ENCODE data around the gene CPTP.
"Not testable (repeated sequence)": the region's sequence is repeated elsewhere in the genome, so short reads cannot be mapped to it uniquely, and the experiment has no call there.

The CPTP gene

DNA sequence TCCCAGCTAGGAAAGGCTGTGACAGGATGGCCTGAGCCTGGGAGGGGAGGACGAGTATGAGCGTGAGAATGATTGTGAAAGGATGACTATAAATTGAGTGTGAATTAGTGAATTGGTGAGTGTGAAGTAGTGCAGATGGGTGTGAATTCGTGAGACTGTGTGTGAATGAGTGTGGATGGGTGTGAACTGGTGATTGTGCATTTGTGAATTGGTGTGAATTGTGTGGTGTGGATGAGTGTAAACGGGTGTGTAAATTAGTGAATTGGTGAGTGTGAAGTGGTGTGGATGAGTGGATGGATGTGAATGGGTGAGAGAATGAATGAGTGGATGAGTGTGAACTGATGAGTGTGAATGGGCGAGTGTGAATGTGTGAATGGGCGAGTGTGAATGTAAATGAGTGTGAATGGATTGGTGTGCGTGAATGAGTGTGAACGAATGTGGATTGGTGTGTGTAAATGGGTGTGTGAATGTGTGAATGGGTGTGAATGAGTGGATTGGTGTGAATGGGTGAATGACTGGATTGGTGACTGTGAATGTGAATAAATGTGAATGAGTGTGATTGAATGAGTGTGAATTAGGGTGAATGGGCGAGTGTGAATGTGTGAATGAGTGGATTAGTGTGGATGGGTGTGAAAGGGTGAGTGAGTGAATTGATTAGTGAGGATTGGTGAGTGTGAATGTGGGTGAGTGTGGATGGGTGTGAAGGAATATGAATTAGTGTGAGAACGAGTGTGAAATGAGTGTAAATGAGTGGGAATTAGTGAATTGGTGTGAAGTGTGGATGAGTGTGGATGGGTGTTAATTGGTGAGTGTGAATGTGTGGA, 41.5 kb downstream of the CPTP start:
- TF ChIP-seq, protein P1, sequence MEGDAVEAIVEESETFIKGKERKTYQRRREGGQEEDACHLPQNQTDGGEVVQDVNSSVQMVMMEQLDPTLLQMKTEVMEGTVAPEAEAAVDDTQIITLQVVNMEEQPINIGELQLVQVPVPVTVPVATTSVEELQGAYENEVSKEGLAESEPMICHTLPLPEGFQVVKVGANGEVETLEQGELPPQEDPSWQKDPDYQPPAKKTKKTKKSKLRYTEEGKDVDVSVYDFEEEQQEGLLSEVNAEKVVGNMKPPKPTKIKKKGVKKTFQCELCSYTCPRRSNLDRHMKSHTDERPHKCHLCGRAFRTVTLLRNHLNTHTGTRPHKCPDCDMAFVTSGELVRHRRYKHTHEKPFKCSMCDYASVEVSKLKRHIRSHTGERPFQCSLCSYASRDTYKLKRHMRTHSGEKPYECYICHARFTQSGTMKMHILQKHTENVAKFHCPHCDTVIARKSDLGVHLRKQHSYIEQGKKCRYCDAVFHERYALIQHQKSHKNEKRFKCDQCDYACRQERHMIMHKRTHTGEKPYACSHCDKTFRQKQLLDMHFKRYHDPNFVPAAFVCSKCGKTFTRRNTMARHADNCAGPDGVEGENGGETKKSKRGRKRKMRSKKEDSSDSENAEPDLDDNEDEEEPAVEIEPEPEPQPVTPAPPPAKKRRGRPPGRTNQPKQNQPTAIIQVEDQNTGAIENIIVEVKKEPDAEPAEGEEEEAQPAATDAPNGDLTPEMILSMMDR (IDR thresholded peaks at IDR 0.05), result no peak
- no peaks in the 10 kb centered on the region for H3K27me3 ChIP-seq (ENCODE audit: control insufficient read depth, insufficient read depth, low read length)
- no peak overlapping the region for H3K4me3 ChIP-seq (ENCODE audit: low read depth, low read length)
- no peaks in the 10 kb centered on the region for H3K9me3 ChIP-seq (ENCODE audit: control insufficient read depth, low read length)
- no peak overlapping the region for H2AFZ ChIP-seq
- H3K9ac ChIP-seq, result no peak overlapping the region
- no peaks in the 10 kb centered on the region for H3K4me1 ChIP-seq
- no peaks in the 10 kb centered on the region for H3K79me2 ChIP-seq
- no peak overlapping the region for H3K4me2 ChIP-seq (ENCODE audit: low read length)
- H3K27ac ChIP-seq, result no peak overlapping the region
- no peaks in the 10 kb centered on the region for H3K36me3 ChIP-seq (ENCODE audit: control insufficient read depth, insufficient read depth, low read length)

DNA sequence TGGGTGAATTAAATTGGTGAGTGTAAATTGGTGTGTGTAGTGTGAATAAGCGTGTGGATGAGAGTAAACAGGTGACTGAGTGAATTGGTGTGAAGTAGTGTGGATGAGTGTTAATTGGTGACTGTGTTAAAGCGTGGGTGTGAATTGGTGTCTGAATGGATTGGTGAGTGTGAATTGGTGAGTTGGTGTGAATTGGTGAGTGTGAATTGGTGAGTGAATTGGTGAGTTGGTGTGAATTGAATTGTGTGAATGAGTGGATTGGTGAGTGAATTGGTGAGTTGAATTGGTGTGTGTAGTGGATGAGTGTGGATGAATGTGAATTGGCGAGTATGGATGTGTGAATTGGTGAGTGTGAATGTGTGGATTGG, 42.1 kb downstream of the CPTP start:
- TF ChIP-seq, protein P1 (IDR thresholded peaks at IDR 0.05), result no peak
- Histone ChIP-seq H3K9me3 (ENCODE audit: control insufficient read depth, low read length) (no peaks in the 10 kb centered on the region), H3K79me2 (no peaks in the 10 kb centered on the region)

DNA sequence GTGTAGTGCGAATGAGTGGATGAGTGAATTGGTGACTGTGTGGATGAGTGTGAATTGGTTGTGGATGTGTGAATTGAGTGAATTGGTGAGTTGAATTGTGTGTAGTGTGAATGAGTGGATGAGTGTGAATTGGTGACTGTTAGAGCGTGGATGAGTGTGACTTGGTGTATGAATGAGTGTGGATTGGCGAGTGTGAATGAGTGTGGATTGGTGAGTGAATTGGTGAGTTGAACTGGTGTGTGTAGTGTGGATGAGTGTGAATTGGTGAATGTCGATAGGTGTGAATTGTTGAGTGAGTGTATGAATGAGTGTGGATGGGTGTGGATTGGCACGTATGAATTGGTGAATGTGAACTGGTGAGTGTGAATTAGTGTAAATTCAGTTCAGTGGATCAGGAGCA, 42.7 kb downstream of the CPTP start:
- H3K36me3 ChIP-seq (ENCODE audit: control insufficient read depth, insufficient read depth, low read length), result no peaks in the 10 kb centered on the region
- H3K4me2 ChIP-seq (ENCODE audit: low read length), result no peak overlapping the region
- H3K79me2 ChIP-seq, result no peaks in the 10 kb centered on the region
- H3K27ac ChIP-seq, result no peak overlapping the region
- H3K9ac ChIP-seq, result no peak overlapping the region
- no peak overlapping the region for H2AFZ ChIP-seq
- no peaks in the 10 kb centered on the region for H3K4me1 ChIP-seq
- H3K9me3 ChIP-seq (ENCODE audit: control insufficient read depth, low read length), result no peaks in the 10 kb centered on the region
- H3K4me3 ChIP-seq (ENCODE audit: low read depth, low read length), result no peak overlapping the region
- TF ChIP-seq, protein P1 (IDR thresholded peaks at IDR 0.05), result no peak
- no peaks in the 10 kb centered on the region for H3K27me3 ChIP-seq (ENCODE audit: control insufficient read depth, insufficient read depth, low read length)

More for the DNA sequence above, 42.1 kb downstream of the CPTP start:
- H3K27me3 ChIP-seq (ENCODE audit: control insufficient read depth, insufficient read depth, low read length), result no peaks in the 10 kb centered on the region
- H3K4me2 ChIP-seq (ENCODE audit: low read length), result no peak overlapping the region
- H3K36me3 ChIP-seq (ENCODE audit: control insufficient read depth, insufficient read depth, low read length), result no peaks in the 10 kb centered on the region
- no peak overlapping the region for H3K27ac ChIP-seq
- no peak overlapping the region for H2AFZ ChIP-seq
- H3K4me1 ChIP-seq, result no peaks in the 10 kb centered on the region
- H3K9ac ChIP-seq, result no peak overlapping the region
- H3K4me3 ChIP-seq (ENCODE audit: low read depth, low read length), result no peak overlapping the region

DNA sequence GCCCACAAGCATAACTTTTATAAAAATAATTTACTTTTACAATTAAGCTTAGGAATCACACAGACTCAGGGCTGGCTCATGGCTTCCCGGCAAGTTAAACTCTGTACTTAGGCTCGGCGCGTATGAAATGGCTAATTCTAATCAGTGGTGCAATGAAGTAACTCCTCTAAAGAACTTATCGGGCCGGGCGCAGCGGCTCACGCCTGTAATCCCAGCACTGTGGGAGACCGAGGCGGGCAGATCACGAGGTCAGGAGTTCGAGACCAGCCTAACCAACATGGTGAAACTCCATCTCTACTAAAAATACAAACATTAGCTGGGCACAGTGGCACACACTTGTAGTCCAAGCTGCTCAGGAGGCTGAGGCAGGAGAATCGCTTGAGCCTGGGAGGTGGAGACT, 45.5 kb downstream of the CPTP start:
- not testable (repeated sequence) for H3K4me3 ChIP-seq (ENCODE audit: low read depth, low read length); H3K4me1 ChIP-seq; H3K9ac ChIP-seq; H3K27ac ChIP-seq; H3K36me3 ChIP-seq (ENCODE audit: control insufficient read depth, insufficient read depth, low read length); H3K4me2 ChIP-seq (ENCODE audit: low read length); H2AFZ ChIP-seq; H3K79me2 ChIP-seq; H3K27me3 ChIP-seq (ENCODE audit: control insufficient read depth, insufficient read depth, low read length); H3K9me3 ChIP-seq (ENCODE audit: control insufficient read depth, low read length)

DNA sequence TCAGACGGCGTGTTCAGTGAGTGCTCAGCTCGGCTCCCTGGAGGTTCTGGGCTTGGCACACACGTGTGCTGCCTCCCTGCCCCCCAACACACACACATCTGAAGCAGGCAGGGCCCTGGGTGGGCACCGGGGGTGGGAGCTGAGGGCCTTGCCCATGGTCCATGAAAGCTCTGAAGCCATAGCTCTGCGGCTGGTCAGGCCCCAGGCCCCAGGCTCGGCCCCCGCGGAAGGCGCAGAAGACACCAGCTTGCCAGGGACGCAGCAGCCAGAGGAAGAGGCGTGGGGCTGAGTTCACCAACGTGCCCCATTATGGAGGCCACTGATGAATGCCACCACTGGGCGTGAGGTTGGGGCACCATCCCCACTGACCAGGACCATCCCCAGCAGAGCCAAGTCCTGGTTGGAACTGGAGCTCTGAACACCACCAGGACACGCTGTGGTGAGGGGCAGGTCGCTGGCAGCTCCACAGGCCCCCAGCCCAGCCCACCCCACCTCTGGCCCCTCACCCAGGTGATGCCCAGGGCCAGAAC, 46.2 kb downstream of the CPTP start:
- H3K27me3 ChIP-seq (ENCODE audit: control insufficient read depth, insufficient read depth, low read length), result no peaks in the 10 kb centered on the region

More for the DNA sequence above, 46.2 kb downstream of the CPTP start:
- Histone ChIP-seq H2AFZ (no peak overlapping the region), H3K36me3 (ENCODE audit: control insufficient read depth, insufficient read depth, low read length) (no peaks in the 10 kb centered on the region), H3K4me3 (ENCODE audit: low read depth, low read length) (no peak overlapping the region), H3K4me1 (no peaks in the 10 kb centered on the region), H3K4me2 (ENCODE audit: low read length) (no peak overlapping the region), H3K9ac (no peak overlapping the region), H3K9me3 (ENCODE audit: control insufficient read depth, low read length) (no peaks in the 10 kb centered on the region), H3K27ac (no peak overlapping the region), H3K79me2 (no peaks in the 10 kb centered on the region)
- TF ChIP-seq, protein P1 (IDR thresholded peaks at IDR 0.05), result no peak

Data from parathyroid adenoma (tissue), 2 donors.